Neural cell (in vitro differentiated cells): ENCODE results near the gene EIF2D.

ENCODE experiments used
- CTCF ChIP-seq: fragments of 450-650 bp; IDR thresholded peaks from 2 replicates; pipeline ENCODE4 v1.5.1; 2014; ENCODE audit warnings: antibody characterized with exemption, mild to moderate bottlenecking, moderate library complexity; ENCODE audit not compliant: poor library complexity, severe bottlenecking
- EP300 ChIP-seq: fragments of 450-650 bp; conservative IDR thresholded peaks from 2 replicates; pipeline ENCODE4 v1.6.1; 2014; ENCODE audit warnings: antibody characterized with exemption, mild to moderate bottlenecking, moderate library complexity; ENCODE audit not compliant: poor library complexity, severe bottlenecking
- EZH2 ChIP-seq: fragments of 200-600, 300-800 bp; shearing (Covaris generic), sonication (generic); IDR thresholded peaks from 2 replicates; pipeline ENCODE4 v1.6.1; 2014; ENCODE audit warnings: antibody characterized with exemption, low read length, borderline replicate concordance, mild to moderate bottlenecking; ENCODE audit not compliant: insufficient read depth, poor library complexity, severe bottlenecking
- MXI1 ChIP-seq: fragments of 450-650 bp; conservative IDR thresholded peaks from 2 replicates; pipeline ENCODE4 v1.6.1; 2014; ENCODE audit warnings: antibody characterized with exemption, mild to moderate bottlenecking; ENCODE audit not compliant: poor library complexity, severe bottlenecking
- POLR2AphosphoS5 ChIP-seq: IDR thresholded peaks from 2 replicates; pipeline ENCODE4 v1.6.1; 2012
- RAD21 ChIP-seq: fragments of 450-650 bp; conservative IDR thresholded peaks from 2 replicates; pipeline ENCODE4 v1.6.1; 2014; ENCODE audit warnings: antibody characterized with exemption, mild to moderate bottlenecking, moderate library complexity
- REST ChIP-seq: IDR thresholded peaks from 2 replicates; pipeline ENCODE4 v1.6.1; 2012; ENCODE audit warnings: borderline replicate concordance
- SMC3 ChIP-seq: fragments of 450-650 bp; conservative IDR thresholded peaks from 2 replicates; pipeline ENCODE4 v1.6.1; 2014; ENCODE audit warnings: antibody characterized with exemption, mild to moderate bottlenecking, moderate library complexity; ENCODE audit not compliant: poor library complexity
- TAF1 ChIP-seq: IDR thresholded peaks from 2 replicates; pipeline ENCODE4 v1.6.1; 2012; ENCODE audit warnings: low read depth

DNA sequence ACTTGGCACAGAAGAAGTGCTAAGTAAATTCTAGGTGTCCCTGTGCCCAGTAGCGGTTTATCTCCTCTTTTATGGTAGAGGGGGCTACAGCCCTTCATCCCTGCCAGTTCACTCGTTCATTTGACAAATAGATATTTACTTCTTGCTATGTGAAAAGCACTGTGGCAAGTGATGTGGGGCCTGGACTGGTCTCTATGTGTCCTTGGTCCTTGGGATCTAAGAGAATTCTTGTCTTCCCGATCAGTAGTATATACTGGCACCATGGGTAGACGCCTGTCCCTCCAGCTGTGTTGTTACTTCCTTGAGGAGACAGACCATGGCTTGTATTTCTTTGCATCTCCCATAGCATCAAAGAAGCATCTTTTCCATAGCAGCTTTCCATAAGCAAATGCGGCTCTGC, 29.7 kb downstream of the EIF2D start:
- TF ChIP-seq CTCF (no peak), SMC3 (no peak), TAF1 (no peak), EZH2 (no peak), EP300 (no peak), REST (no peak), RAD21 (no peak), POLR2AphosphoS5 (no peak), MXI1 (no peak)
